ENCODE measurements around the gene METTL21C.

- TF ChIP-seq CTCF (IDR thresholded peaks at IDR 0.05), result no peak
- TF ChIP-seq POLR2A (IDR thresholded peaks at IDR 0.05), result no peak
Measured at GRCh38 chr13:102679449-102680132, 15.3 kb downstream of the METTL21C start.
